ENCODE data around the gene B3GAT1. TPM values are rescaled to one million over a fixed set of nuclear protein-coding genes. Genes with fewer than 3 reads are reported as not detected.

Gene B3GAT1
- total RNA-seq, 4 donors from 2014 or later: 0.40 to 0.76 TPM; not detected in 2

- Histone ChIP-seq H3K4me1 (no peaks in the 10 kb centered on the region), H3K4me3 (no peak overlapping the region), H3K27me3 (no peaks in the 10 kb centered on the region), H3K9me3 (no peaks in the 10 kb centered on the region), H3K27ac (no peak overlapping the region), H3K36me3 (no peaks in the 10 kb centered on the region)
- intact Hi-C loops (cut with DNase I; ENCODE audit: low total_unique reads): no loop called here
- DNase-seq: no peak
- TF ChIP-seq POLR2A (IDR thresholded peaks at IDR 0.05) (no peak), CTCF (IDR thresholded peaks at IDR 0.05) (no peak)
These were observed 14.6 kb downstream of the B3GAT1 start for GRCh38 chr11:134397304-134398078.

- Histone ChIP-seq H3K9me3 (no peaks in the 10 kb centered on the region), H3K27me3 (no peaks in the 10 kb centered on the region), H3K4me3 (no peak overlapping the region), H3K36me3 (no peaks in the 10 kb centered on the region), H3K4me1 (no peaks in the 10 kb centered on the region), H3K27ac (no peak overlapping the region)
- TF ChIP-seq CTCF (IDR thresholded peaks at IDR 0.05): no peak
- TF ChIP-seq POLR2A (IDR thresholded peaks at IDR 0.05): no peak
- intact Hi-C loops (cut with DNase I; ENCODE audit: low total_unique reads): no loop called here
- no peak for DNase-seq
These were observed 17.0 kb downstream of the B3GAT1 start for GRCh38 chr11:134395002-134395401.

- no peak overlapping the region for H3K27ac ChIP-seq
- intact Hi-C loops (cut with DNase I; ENCODE audit: low total_unique reads): no loop called here
- H3K36me3 ChIP-seq: no peaks in the 10 kb centered on the region
- H3K4me1 ChIP-seq: no peaks in the 10 kb centered on the region
- H3K4me3 ChIP-seq: no peak overlapping the region
- TF ChIP-seq CTCF (IDR thresholded peaks at IDR 0.05) (no peak), POLR2A (IDR thresholded peaks at IDR 0.05) (no peak)
- no peaks in the 10 kb centered on the region for H3K9me3 ChIP-seq
- no peak for DNase-seq
- no peaks in the 10 kb centered on the region for H3K27me3 ChIP-seq
These were observed 17.7 kb downstream of the B3GAT1 start for GRCh38 chr11:134394311-134394710.

GRCh38 chr11:134393638-134394037, 18.4 kb downstream of the B3GAT1 start:
- Histone ChIP-seq H3K4me1 (no peaks in the 10 kb centered on the region), H3K36me3 (no peaks in the 10 kb centered on the region), H3K4me3 (no peak overlapping the region), H3K9me3 (no peaks in the 10 kb centered on the region), H3K27me3 (no peaks in the 10 kb centered on the region), H3K27ac (no peak overlapping the region)
- no peak for DNase-seq
- intact Hi-C loops (cut with DNase I; ENCODE audit: low total_unique reads): no loop called here
- TF ChIP-seq CTCF (IDR thresholded peaks at IDR 0.05) (no peak), POLR2A (IDR thresholded peaks at IDR 0.05) (no peak)

GRCh38 chr11:134392953-134393615, 19.0 kb downstream of the B3GAT1 start:
- Histone ChIP-seq H3K27ac (no peak overlapping the region), H3K27me3 (no peaks in the 10 kb centered on the region), H3K4me1 (no peaks in the 10 kb centered on the region), H3K4me3 (no peak overlapping the region), H3K9me3 (no peaks in the 10 kb centered on the region), H3K36me3 (no peaks in the 10 kb centered on the region)
- no peak for DNase-seq
- intact Hi-C loops (cut with DNase I; ENCODE audit: low total_unique reads): no loop called here
- no peak for TF ChIP-seq CTCF (IDR thresholded peaks at IDR 0.05)
- TF ChIP-seq POLR2A (IDR thresholded peaks at IDR 0.05): no peak
